GM18499 (cell line): ENCODE results near the gene HMOX2.

Source experiments
- ATAC-seq: cut with Tn5 transposase; IDR thresholded peaks from one replicate; pipeline ENCODE4 v1.9.1; 2021; ENCODE audit warnings: moderate number of reproducible peaks; ENCODE audit not compliant: insufficient read depth, unreplicated experiment

The HMOX2 gene

GRCh38 chr16:4519274-4520058, 43.3 kb downstream of the HMOX2 start:
- ATAC-seq, result no peak

- ATAC-seq, result no peak
Observed at GRCh38 chr16:4520913-4521312, 44.7 kb downstream of the HMOX2 start.

GRCh38 chr16:4522051-4522581, 45.9 kb downstream of the HMOX2 start:
- ATAC-seq, result no peak

GRCh38 chr16:4523686-4524085, 47.5 kb downstream of the HMOX2 start:
- no peak for ATAC-seq

GRCh38 chr16:4524571-4524970, 48.4 kb downstream of the HMOX2 start:
- no peak for ATAC-seq

GRCh38 chr16:4525069-4525468, 48.9 kb downstream of the HMOX2 start:
- ATAC-seq, result no peak

- ATAC-seq, result no peak
Observed at GRCh38 chr16:4525634-4526277, 49.6 kb downstream of the HMOX2 start.

- ATAC-seq, result no peak
Observed at GRCh38 chr16:4529085-4530060, 53.2 kb downstream of the HMOX2 start.

GRCh38 chr16:4531811-4532210, 55.6 kb downstream of the HMOX2 start:
- no peak for ATAC-seq

GRCh38 chr16:4532238-4532637, 56.0 kb downstream of the HMOX2 start:
- ATAC-seq, result no peak

- ATAC-seq, result no peak
Observed at GRCh38 chr16:4533490-4533889, 57.3 kb downstream of the HMOX2 start.

- no peak for ATAC-seq
Observed at GRCh38 chr16:4534151-4534790, 58.1 kb downstream of the HMOX2 start.

GRCh38 chr16:4535627-4536108, 59.5 kb downstream of the HMOX2 start:
- no peak for ATAC-seq

GRCh38 chr16:4536391-4537106, 60.4 kb downstream of the HMOX2 start:
- ATAC-seq, result no peak

- ATAC-seq, result no peak
Observed at GRCh38 chr16:4537376-4538343, 61.5 kb downstream of the HMOX2 start.

GRCh38 chr16:4538350-4539235, 62.4 kb downstream of the HMOX2 start, which contains the start of gene CDIP1:
TSS of gene CDIP1 (minus strand) at chr16:4538773. CDS start at chr16:4514130, 24,643 bp downstream.
- no peak for ATAC-seq

GRCh38 chr16:4539716-4540284, 63.6 kb downstream of the HMOX2 start:
- no peak for ATAC-seq
